Measurements from ENCODE around the gene CYP2C19.

CYP2C19 gene

GRCh38 chr10:94735197-94735596, 27.3 kb upstream of the CYP2C19 start:
- no peak for TF ChIP-seq BACH2 (CRISPR knock-in tag; IDR thresholded peaks at IDR 0.05; ENCODE audit: borderline replicate concordance)
- no peak for TF ChIP-seq ZFP30 (CRISPR knock-in tag; IDR thresholded peaks at IDR 0.05)
- no peak for TF ChIP-seq POU6F1 (CRISPR knock-in tag; IDR thresholded peaks at IDR 0.05; ENCODE audit: borderline replicate concordance, low read depth)
- no peak for TF ChIP-seq ISL1 (CRISPR knock-in tag; IDR thresholded peaks at IDR 0.05)
- TF ChIP-seq ARNTL (CRISPR knock-in tag; IDR thresholded peaks at IDR 0.05; ENCODE audit: borderline replicate concordance, low read depth), result no peak
- no peak for TF ChIP-seq RARB (CRISPR knock-in tag; IDR thresholded peaks at IDR 0.05)
- TF ChIP-seq OSR1 (CRISPR knock-in tag; IDR thresholded peaks at IDR 0.05), result no peak
- no peak for TF ChIP-seq ESRRG (CRISPR knock-in tag; IDR thresholded peaks at IDR 0.05)
- no peak for TF ChIP-seq CREB5 (CRISPR knock-in tag; IDR thresholded peaks at IDR 0.05; ENCODE audit: low read depth)
- TF ChIP-seq ZNF565 (CRISPR knock-in tag; conservative IDR thresholded peaks at IDR 0.05; ENCODE audit: low read depth), result no peak
- no peak for TF ChIP-seq ZC3H10 (CRISPR knock-in tag; IDR thresholded peaks at IDR 0.05)
- no peak for TF ChIP-seq PPARA (CRISPR knock-in tag; IDR thresholded peaks at IDR 0.05; ENCODE audit: borderline replicate concordance)
- TF ChIP-seq ZNF8 (CRISPR knock-in tag; IDR thresholded peaks at IDR 0.05), result no peak
- TF ChIP-seq PATZ1 (CRISPR knock-in tag; IDR thresholded peaks at IDR 0.05; ENCODE audit: borderline replicate concordance), result no peak
- TF ChIP-seq TCF4 (CRISPR knock-in tag; IDR thresholded peaks at IDR 0.05; ENCODE audit: borderline replicate concordance), result no peak
- TF ChIP-seq SNAI2 (CRISPR knock-in tag; IDR thresholded peaks at IDR 0.05), result no peak
- TF ChIP-seq ZNF70 (CRISPR knock-in tag; IDR thresholded peaks at IDR 0.05), result no peak

GRCh38 chr10:94738588-94738987, 23.9 kb upstream of the CYP2C19 start:
- TF ChIP-seq RARB (CRISPR knock-in tag; IDR thresholded peaks at IDR 0.05), result no peak
- no peak for ATAC-seq

More at GRCh38 chr10:94735197-94735596, 27.3 kb upstream of the CYP2C19 start:
- ATAC-seq, result no peak

- no peak for ATAC-seq
- TF ChIP-seq CSRNP3 (CRISPR knock-in tag; IDR thresholded peaks at IDR 0.05) (no peak), TOX (CRISPR knock-in tag; IDR thresholded peaks at IDR 0.05; ENCODE audit: borderline replicate concordance) (no peak), PATZ1 (CRISPR knock-in tag; IDR thresholded peaks at IDR 0.05; ENCODE audit: borderline replicate concordance) (no peak), ZC3H10 (CRISPR knock-in tag; IDR thresholded peaks at IDR 0.05) (no peak), TSHZ2 (CRISPR knock-in tag; IDR thresholded peaks at IDR 0.05) (no peak), CSDC2 (CRISPR knock-in tag; IDR thresholded peaks at IDR 0.05) (no peak), PPARA (CRISPR knock-in tag; IDR thresholded peaks at IDR 0.05; ENCODE audit: borderline replicate concordance) (no peak), ZNF70 (CRISPR knock-in tag; IDR thresholded peaks at IDR 0.05) (no peak), BACH2 (CRISPR knock-in tag; IDR thresholded peaks at IDR 0.05; ENCODE audit: borderline replicate concordance) (no peak), GLIS3 (CRISPR knock-in tag; IDR thresholded peaks at IDR 0.05) (no peak), CREB5 (CRISPR knock-in tag; IDR thresholded peaks at IDR 0.05; ENCODE audit: low read depth) (no peak), ZFP3 (CRISPR knock-in tag; IDR thresholded peaks at IDR 0.05) (no peak), TCF4 (CRISPR knock-in tag; IDR thresholded peaks at IDR 0.05; ENCODE audit: borderline replicate concordance) (no peak), ZFP30 (CRISPR knock-in tag; IDR thresholded peaks at IDR 0.05) (no peak)
These were observed 15.3 kb upstream of the CYP2C19 start for GRCh38 chr10:94747137-94747536.

All from SK-N-SH treated with all-trans-retinoic acid at 6 μM for 48 hours (cell line).